Astrocyte (in vitro differentiated cells and primary cell): ENCODE results near the gene SUGCT. TPM values are rescaled to one million over a fixed set of nuclear protein-coding genes. Genes with fewer than 3 reads are reported as not detected.

Source experiments
- DNase-seq: peaks from one replicate; pipeline ENCODE4 v3.0.0-alpha.2; 2010; ENCODE audit warnings: low read depth
- FAIRE-seq: peaks from 2 replicates; lab custom pipeline; 2011; peaks lifted over from hg19 to GRCh38; lab: Jason Lieb, UNC
- H2AFZ ChIP-seq: 2 replicates; pipeline ENCODE4 v1.6.0; 2012; ENCODE audit warnings: low read depth, low read length, inconsistent platforms
- H3K27ac ChIP-seq: 2 replicates; pipeline ENCODE4 v1.5.1; 2011; ENCODE audit warnings: low read depth, low read length, inconsistent platforms
- H3K27me3 ChIP-seq: 2 replicates; pipeline ENCODE4 v1.6.0; 2011; ENCODE audit warnings: low read length, inconsistent platforms; ENCODE audit not compliant: insufficient read depth
- H3K36me3 ChIP-seq: 2 replicates; pipeline ENCODE4 v1.5.1; 2011; ENCODE audit warnings: low read length, inconsistent platforms; ENCODE audit not compliant: insufficient read depth
- H3K4me1 ChIP-seq: 2 replicates; pipeline ENCODE4 v1.5.1; 2011; ENCODE audit warnings: low read length, inconsistent platforms; ENCODE audit not compliant: insufficient read depth
- H3K4me2 ChIP-seq: 2 replicates; pipeline ENCODE4 v1.6.0; 2012; ENCODE audit warnings: low read length, inconsistent platforms
- H3K4me3 ChIP-seq: 2 replicates; pipeline ENCODE4 v1.5.1; 2011; ENCODE audit warnings: low read depth, mild to moderate bottlenecking, low read length, inconsistent platforms; ENCODE audit not compliant: insufficient read depth
- H3K79me2 ChIP-seq: 2 replicates; pipeline ENCODE4 v1.6.0; 2012; ENCODE audit warnings: mild to moderate bottlenecking, low read length, inconsistent platforms; ENCODE audit not compliant: insufficient read depth
- H3K9ac ChIP-seq: 2 replicates; pipeline ENCODE4 v1.6.0; 2012; ENCODE audit warnings: mild to moderate bottlenecking, low read length, inconsistent platforms
- H3K9me3 ChIP-seq: 2 replicates; pipeline ENCODE4 v1.5.1; 2012; ENCODE audit warnings: low read depth, mild to moderate bottlenecking, low read length, inconsistent platforms; ENCODE audit not compliant: insufficient read depth
- H4K20me1 ChIP-seq: 2 replicates; pipeline ENCODE4 v1.6.0; 2012; ENCODE audit warnings: low read length, inconsistent platforms; ENCODE audit not compliant: insufficient read depth
- H3K27ac Mint-ChIP-seq: one replicate; pipeline ENCODE4 v1.8.0; 2021; ENCODE audit warnings: mild to moderate bottlenecking, mixed read lengths; ENCODE audit not compliant: unreplicated experiment
- H3K27me3 Mint-ChIP-seq: one replicate; pipeline ENCODE4 v1.8.0; 2021; ENCODE audit warnings: low read depth, mixed read lengths; ENCODE audit not compliant: unreplicated experiment
- H3K36me3 Mint-ChIP-seq: one replicate; pipeline ENCODE4 v1.8.0; 2021; ENCODE audit warnings: low read depth, mixed read lengths; ENCODE audit not compliant: unreplicated experiment
- H3K4me1 Mint-ChIP-seq: one replicate; pipeline ENCODE4 v1.8.0; 2021; ENCODE audit warnings: low read depth, mixed read lengths; ENCODE audit not compliant: unreplicated experiment
- H3K4me3 Mint-ChIP-seq: one replicate; pipeline ENCODE4 v1.8.0; 2021; ENCODE audit warnings: mild to moderate bottlenecking, moderate library complexity, mixed read lengths; ENCODE audit not compliant: unreplicated experiment
- H3K9me3 Mint-ChIP-seq: one replicate; pipeline ENCODE4 v1.8.0; 2021; ENCODE audit warnings: mild to moderate bottlenecking, mixed read lengths; ENCODE audit not compliant: unreplicated experiment
- EZH2 ChIP-seq: IDR thresholded peaks from 2 replicates; pipeline ENCODE4 v1.6.1; 2012; ENCODE audit warnings: mild to moderate bottlenecking, low read length, inconsistent platforms; ENCODE audit not compliant: insufficient read depth
- total RNA-seq: library from RNA; stranded (reverse); gene quantifications from 2 replicates; pipeline ENCODE4 v1.2.1, GENCODE V29; 2021
- TF ChIP-seq, protein P1 (sequence below): IDR thresholded peaks from 2 replicates; pipeline ENCODE4 v1.5.1; 2011; ENCODE audit warnings: low read depth, mild to moderate bottlenecking, inconsistent platforms, low read length, moderate library complexity; ENCODE audit not compliant: insufficient read depth

The SUGCT gene
- total RNA-seq, 1 donor from 2014 or later, result 15.5 TPM

- peaks cover 1% of the 10 kb centered on the region for H3K9me3 Mint-ChIP-seq
- no peak for TF ChIP-seq EZH2
- FAIRE-seq, result no peak
Observed at GRCh38 chr7:40802497-40802896, 667.7 kb downstream of the SUGCT start.

DNA sequence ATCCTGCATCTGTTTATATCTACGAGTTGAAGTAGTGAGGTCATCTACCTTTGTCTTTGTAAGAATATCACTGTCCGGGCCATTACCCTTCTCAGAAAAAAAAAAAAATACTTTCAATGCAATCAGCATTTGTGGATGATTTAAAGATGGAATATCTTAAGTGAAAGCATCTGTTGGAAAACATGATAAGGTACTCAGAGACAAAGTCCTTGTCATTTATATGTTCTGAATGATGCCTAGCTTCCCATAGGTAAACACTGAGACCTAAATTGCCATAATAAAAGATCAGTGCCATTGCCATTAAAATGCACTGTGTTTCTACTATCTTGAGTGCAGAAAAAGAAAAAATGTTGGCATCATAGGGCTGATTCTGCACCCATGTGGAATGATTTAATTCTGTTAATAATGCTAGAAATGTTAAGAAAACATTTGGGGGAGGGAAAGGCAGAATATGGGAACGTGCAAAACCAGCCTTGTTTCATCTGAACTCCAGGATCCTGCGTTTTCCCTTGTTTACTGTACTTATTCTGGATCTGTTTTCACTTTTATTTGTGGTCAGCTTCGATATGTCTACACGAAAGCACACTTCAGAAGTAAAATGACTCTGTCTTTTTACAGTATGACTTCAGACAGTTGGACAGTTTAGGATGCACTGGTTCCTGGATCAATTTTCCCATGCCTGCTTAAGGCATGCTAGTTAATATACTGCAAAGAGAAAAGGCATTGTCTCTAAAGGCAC is 669.8 kb downstream of the SUGCT start:
- H3K4me1 ChIP-seq, result peaks cover 19% of the 10 kb centered on the region
- H3K9me3 Mint-ChIP-seq, result peaks cover 1% of the 10 kb centered on the region
- H3K9ac ChIP-seq, result no peak overlapping the region
- no peaks in the 10 kb centered on the region for H4K20me1 ChIP-seq
- no peak overlapping the region for H3K4me3 ChIP-seq
- no peak for FAIRE-seq
- TF ChIP-seq, protein P1, sequence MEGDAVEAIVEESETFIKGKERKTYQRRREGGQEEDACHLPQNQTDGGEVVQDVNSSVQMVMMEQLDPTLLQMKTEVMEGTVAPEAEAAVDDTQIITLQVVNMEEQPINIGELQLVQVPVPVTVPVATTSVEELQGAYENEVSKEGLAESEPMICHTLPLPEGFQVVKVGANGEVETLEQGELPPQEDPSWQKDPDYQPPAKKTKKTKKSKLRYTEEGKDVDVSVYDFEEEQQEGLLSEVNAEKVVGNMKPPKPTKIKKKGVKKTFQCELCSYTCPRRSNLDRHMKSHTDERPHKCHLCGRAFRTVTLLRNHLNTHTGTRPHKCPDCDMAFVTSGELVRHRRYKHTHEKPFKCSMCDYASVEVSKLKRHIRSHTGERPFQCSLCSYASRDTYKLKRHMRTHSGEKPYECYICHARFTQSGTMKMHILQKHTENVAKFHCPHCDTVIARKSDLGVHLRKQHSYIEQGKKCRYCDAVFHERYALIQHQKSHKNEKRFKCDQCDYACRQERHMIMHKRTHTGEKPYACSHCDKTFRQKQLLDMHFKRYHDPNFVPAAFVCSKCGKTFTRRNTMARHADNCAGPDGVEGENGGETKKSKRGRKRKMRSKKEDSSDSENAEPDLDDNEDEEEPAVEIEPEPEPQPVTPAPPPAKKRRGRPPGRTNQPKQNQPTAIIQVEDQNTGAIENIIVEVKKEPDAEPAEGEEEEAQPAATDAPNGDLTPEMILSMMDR, result no peak
- no peak for TF ChIP-seq EZH2
- no peaks in the 10 kb centered on the region for H3K36me3 Mint-ChIP-seq
- H3K9me3 ChIP-seq, result no peaks in the 10 kb centered on the region
- DNase-seq, result no peak
- no peaks in the 10 kb centered on the region for H3K36me3 ChIP-seq
- H3K27me3 Mint-ChIP-seq, result no peaks in the 10 kb centered on the region
- H3K27me3 ChIP-seq, result no peaks in the 10 kb centered on the region
- H3K4me2 ChIP-seq, result no peak overlapping the region
- H3K27ac ChIP-seq, result no peak overlapping the region
- no peak overlapping the region for H3K27ac Mint-ChIP-seq
- no peak overlapping the region for H3K4me3 Mint-ChIP-seq
- no peaks in the 10 kb centered on the region for H3K79me2 ChIP-seq
- peaks cover 39% of the 10 kb centered on the region for H3K4me1 Mint-ChIP-seq
- H2AFZ ChIP-seq, result no peak overlapping the region

More at GRCh38 chr7:40802497-40802896, 667.7 kb downstream of the SUGCT start:
- H3K27me3 ChIP-seq, result no peaks in the 10 kb centered on the region
- H3K9me3 ChIP-seq, result no peaks in the 10 kb centered on the region
- H3K27ac ChIP-seq, result no peak overlapping the region
- H3K9ac ChIP-seq, result no peak overlapping the region
- peaks cover 3% of the 10 kb centered on the region for H3K4me1 ChIP-seq
- no peak overlapping the region for H3K4me3 Mint-ChIP-seq
- peak overlapping the region; percentile 49 for H3K27ac Mint-ChIP-seq
- H3K4me2 ChIP-seq, result no peak overlapping the region
- H3K27me3 Mint-ChIP-seq, result no peaks in the 10 kb centered on the region
- no peak overlapping the region for H2AFZ ChIP-seq
- no peak for DNase-seq
- H4K20me1 ChIP-seq, result no peaks in the 10 kb centered on the region
- peaks cover 26% of the 10 kb centered on the region for H3K4me1 Mint-ChIP-seq
- H3K36me3 Mint-ChIP-seq, result no peaks in the 10 kb centered on the region
- no peak overlapping the region for H3K4me3 ChIP-seq
- no peaks in the 10 kb centered on the region for H3K79me2 ChIP-seq
- no peaks in the 10 kb centered on the region for H3K36me3 ChIP-seq

DNA sequence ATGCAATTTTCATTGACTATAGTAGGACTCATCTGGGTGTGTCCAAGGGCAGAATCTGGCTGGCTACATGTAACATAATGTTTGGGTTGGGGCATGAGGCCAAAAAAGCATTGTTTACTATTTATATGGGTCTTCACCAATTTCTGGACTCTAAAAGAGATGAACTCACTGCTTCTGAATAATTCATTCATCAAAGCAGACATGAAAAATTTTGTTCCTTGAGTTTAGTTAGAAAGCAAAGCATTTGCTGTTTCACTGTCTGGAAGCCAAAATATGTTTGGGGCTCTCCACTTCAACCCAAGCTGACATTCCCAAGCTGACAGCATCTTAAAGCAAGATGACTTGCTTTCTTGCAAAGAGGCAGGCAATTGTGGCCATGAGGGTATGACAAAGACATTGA is 670.6 kb downstream of the SUGCT start:
- H3K27me3 ChIP-seq, result no peaks in the 10 kb centered on the region
- H3K4me1 ChIP-seq, result peaks cover 19% of the 10 kb centered on the region
- no peak overlapping the region for H3K4me3 Mint-ChIP-seq
- FAIRE-seq (peak; percentile 72), DNase-seq (peak; percentile 54)
- no peaks in the 10 kb centered on the region for H3K9me3 ChIP-seq
- no peaks in the 10 kb centered on the region for H3K36me3 ChIP-seq
- H3K27ac ChIP-seq, result no peak overlapping the region
- H3K9ac ChIP-seq, result no peak overlapping the region
- H4K20me1 ChIP-seq, result no peaks in the 10 kb centered on the region
- no peak for TF ChIP-seq EZH2
- TF ChIP-seq, protein P1, result no peak
- no peaks in the 10 kb centered on the region for H3K36me3 Mint-ChIP-seq
- no peak overlapping the region for H3K4me3 ChIP-seq
- no peaks in the 10 kb centered on the region for H3K79me2 ChIP-seq
- no peaks in the 10 kb centered on the region for H3K27me3 Mint-ChIP-seq
- H3K4me1 Mint-ChIP-seq, result peaks cover 44% of the 10 kb centered on the region
- peaks cover 5% of the 10 kb centered on the region for H3K9me3 Mint-ChIP-seq
- H2AFZ ChIP-seq, result no peak overlapping the region
- peak overlapping the region; percentile 2 for H3K27ac Mint-ChIP-seq
- no peak overlapping the region for H3K4me2 ChIP-seq
